Tibial nerve (tissue), 4 donors: ENCODE results near the gene OCIAD1. TPM values are rescaled to one million over a fixed set of nuclear protein-coding genes. Genes with fewer than 3 reads are reported as not detected.

ENCODE experiments used
- DNase-seq, 2 donors: peaks; one replicate each; pipeline ENCODE4 v3.0.0-alpha.2; 2019; ENCODE audit warnings: low spot score in 2 of 2
- H3K27ac ChIP-seq, 4 donors: fragments of 200-600 bp; sonication (generic) in 3 of 4; one replicate each; pipeline ENCODE4 v1.5.1; 2017 to 2019; ENCODE audit warnings: mild to moderate bottlenecking in 1 of 4
- H3K27me3 ChIP-seq, 2 donors: fragments of 200-600 bp; sonication (generic) in 1 of 2; one replicate each; pipeline versions ENCODE4 v1.5.1 to v1.6.0; 2017 to 2019
- H3K36me3 ChIP-seq, 3 donors: fragments of 200-600 bp; sonication (generic); one replicate each; pipeline ENCODE4 v1.5.1; 2018 to 2019
- H3K4me1 ChIP-seq, 4 donors: fragments of 200-600 bp; sonication (generic) in 3 of 4; one replicate each; pipeline ENCODE4 v1.5.1; 2017 to 2019
- H3K4me3 ChIP-seq, 4 donors: fragments of 200-600 bp; sonication (generic) in 3 of 4; one replicate each; pipeline ENCODE4 v1.5.1; 2017 to 2019; ENCODE audit warnings: mild to moderate bottlenecking in 1 of 4, moderate library complexity in 1 of 4
- H3K9me3 ChIP-seq, 4 donors: fragments of 200-600 bp; sonication (generic) in 3 of 4; one replicate each; pipeline ENCODE4 v1.5.1; 2017 to 2019
- EP300 ChIP-seq, 2 donors: sonication (generic); formaldehyde crosslinking; IDR thresholded peaks; one replicate each; pipeline ENCODE4 v1.6.1; 2017; ENCODE audit warnings: antibody characterized with exemption in 2 of 2, mild to moderate bottlenecking in 1 of 2
- POLR2A ChIP-seq, 2 donors: fragments of 450-650 bp; IDR thresholded peaks; one replicate each; pipeline ENCODE4 v1.6.1; 2017; ENCODE audit warnings: antibody characterized with exemption in 2 of 2, mild to moderate bottlenecking in 2 of 2, moderate library complexity in 2 of 2
- WGBS, 2 donors: methylation state at CpG; one replicate each; pipeline ENCODE4 v1.1.5; 2018; 5-methylcytosine and 5-hydroxymethylcytosine counted together
- total RNA-seq, 4 donors: library from RNA; depleted of rRNA; stranded (reverse); fragments of >200 nt; gene quantifications; one replicate each; pipeline ENCODE4 v1.1.0, GENCODE V29; 2016
- TF ChIP-seq, protein P1 (sequence below), 5 experiments: fragments of 200-600 bp in 3 of 5; fragments of 450-650 bp in 2 of 5; sonication (generic) in 3 of 5; IDR thresholded peaks; one replicate each; pipeline ENCODE4 v1.5.1; 2016 to 2019; ENCODE audit warnings: antibody characterized with exemption in 5 of 5, mild to moderate bottlenecking in 3 of 5, moderate library complexity in 2 of 5

The OCIAD1 gene
- total RNA-seq, 4 donors from 2014 or later: 85.1 to 133 (median 93.4) TPM

DNA sequence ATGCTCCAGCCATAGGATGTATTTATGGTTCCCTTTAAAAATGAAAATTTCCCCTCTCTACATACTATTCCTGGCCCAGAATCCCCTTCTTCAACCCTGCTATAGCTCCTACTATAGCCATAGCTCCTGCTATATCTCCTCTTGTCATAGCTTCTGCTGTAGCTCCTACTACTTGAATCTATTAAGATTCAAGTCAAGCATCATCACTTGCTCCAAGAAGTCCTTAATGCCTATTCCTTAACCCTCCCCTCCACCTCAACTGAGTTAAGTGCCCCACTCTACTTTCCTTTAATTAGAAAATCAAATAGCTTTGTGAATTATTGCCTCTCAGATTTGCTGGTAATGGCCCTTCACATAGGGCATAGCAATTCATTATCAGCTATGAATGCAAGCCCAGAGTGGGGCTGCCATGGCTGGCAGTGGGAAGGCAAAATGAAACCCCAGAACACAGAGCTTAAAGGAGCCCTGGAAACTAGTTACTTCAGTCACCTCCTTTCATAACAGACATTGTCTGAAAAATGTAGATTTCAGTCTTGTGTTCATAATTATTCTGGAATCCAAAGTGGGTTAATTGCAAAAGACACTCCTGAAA, 60.2 kb downstream of the OCIAD1 start:
- TF ChIP-seq EP300 (IDR thresholded peaks at IDR 0.05) (no peak), POLR2A (IDR thresholded peaks at IDR 0.05) (no peak)
- TF ChIP-seq, protein P1, sequence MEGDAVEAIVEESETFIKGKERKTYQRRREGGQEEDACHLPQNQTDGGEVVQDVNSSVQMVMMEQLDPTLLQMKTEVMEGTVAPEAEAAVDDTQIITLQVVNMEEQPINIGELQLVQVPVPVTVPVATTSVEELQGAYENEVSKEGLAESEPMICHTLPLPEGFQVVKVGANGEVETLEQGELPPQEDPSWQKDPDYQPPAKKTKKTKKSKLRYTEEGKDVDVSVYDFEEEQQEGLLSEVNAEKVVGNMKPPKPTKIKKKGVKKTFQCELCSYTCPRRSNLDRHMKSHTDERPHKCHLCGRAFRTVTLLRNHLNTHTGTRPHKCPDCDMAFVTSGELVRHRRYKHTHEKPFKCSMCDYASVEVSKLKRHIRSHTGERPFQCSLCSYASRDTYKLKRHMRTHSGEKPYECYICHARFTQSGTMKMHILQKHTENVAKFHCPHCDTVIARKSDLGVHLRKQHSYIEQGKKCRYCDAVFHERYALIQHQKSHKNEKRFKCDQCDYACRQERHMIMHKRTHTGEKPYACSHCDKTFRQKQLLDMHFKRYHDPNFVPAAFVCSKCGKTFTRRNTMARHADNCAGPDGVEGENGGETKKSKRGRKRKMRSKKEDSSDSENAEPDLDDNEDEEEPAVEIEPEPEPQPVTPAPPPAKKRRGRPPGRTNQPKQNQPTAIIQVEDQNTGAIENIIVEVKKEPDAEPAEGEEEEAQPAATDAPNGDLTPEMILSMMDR (IDR thresholded peaks at IDR 0.05): no peak
- Histone ChIP-seq H3K27ac (no peak overlapping the region), H3K27me3 (no peaks in the 10 kb centered on the region)

DNA sequence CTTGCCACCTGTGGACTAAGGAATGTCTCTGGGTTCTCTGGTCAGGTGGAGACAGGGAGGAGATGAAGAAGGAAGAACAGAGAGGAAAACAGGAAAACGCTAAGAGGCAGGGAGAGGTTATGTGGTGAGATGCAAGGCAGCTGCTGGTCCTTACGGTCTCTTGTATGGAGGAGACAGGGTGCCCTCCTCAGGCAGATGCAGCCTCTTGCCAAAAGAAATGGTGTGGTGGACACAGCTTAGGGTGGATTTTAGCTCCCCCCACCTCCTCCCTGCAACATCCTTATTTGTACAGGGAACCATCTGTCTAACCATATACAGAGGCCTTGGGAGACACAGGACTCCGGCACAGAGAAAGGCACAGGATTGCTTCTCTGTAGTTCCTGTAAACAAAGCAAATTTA, 66.0 kb downstream of the OCIAD1 start:
- TF ChIP-seq EP300 (IDR thresholded peaks at IDR 0.05) (no peak), POLR2A (IDR thresholded peaks at IDR 0.05) (no peak)
- TF ChIP-seq, protein P1 (IDR thresholded peaks at IDR 0.05): no peak
- 85 to 94% methylated on average over 3 of the region's 3 CpGs for WGBS, 2 donors
- Histone ChIP-seq H3K27ac (no peak overlapping the region), H3K27me3 (no peaks in the 10 kb centered on the region), H3K36me3 (no peaks in the 10 kb centered on the region), H3K4me1 (peaks cover 0 to 6% (median 0%) of the 10 kb centered on the region in 4 donors), H3K4me3 (no peak overlapping the region), H3K9me3 (no peaks in the 10 kb centered on the region)
- no peak for DNase-seq

More for the DNA sequence above, 60.2 kb downstream of the OCIAD1 start:
- H3K4me1 ChIP-seq: no peaks in the 10 kb centered on the region
- H3K4me3 ChIP-seq: no peak overlapping the region
- H3K9me3 ChIP-seq: peaks cover 0 to 5% (median 0%) of the 10 kb centered on the region in 4 donors
- DNase-seq: no peak
- no peaks in the 10 kb centered on the region for H3K36me3 ChIP-seq

DNA sequence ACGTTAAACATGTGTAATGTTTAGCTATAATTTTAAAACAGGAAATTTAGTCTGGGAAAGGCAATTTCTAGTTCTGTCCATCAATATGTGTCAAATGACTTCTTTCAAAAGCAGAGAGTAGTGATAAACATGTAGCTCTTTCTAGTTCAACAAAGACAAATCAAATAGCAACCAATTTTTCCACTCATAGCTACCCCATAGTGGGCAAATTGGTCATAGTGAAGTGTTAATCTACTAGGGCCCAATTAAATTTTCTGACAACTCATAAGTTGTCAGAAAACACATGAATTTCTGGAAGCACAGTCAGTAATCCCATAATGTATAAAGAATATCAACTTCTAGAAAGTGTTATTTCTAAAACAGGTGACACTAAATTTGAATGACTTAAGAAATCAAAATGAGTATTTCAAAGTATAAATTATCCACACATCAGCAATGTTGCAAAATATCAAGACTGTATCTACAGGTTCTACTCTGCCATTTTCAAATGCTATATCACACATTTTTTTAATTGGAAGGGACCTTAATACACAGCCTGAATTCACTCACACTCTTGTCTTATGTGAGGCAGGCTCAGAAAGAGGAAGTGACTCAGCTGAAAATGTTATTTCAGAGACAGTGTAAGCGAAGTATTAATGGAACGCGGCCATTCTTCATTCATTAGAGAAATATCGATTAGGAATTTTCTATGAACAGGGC, 68.0 kb downstream of the OCIAD1 start:
- DNase-seq: no peak
- peaks cover 0 to 6% (median 0%) of the 10 kb centered on the region in 4 donors for H3K4me1 ChIP-seq
- no peaks in the 10 kb centered on the region for H3K27me3 ChIP-seq
- no peaks in the 10 kb centered on the region for H3K36me3 ChIP-seq
- WGBS, 2 donors: 55 to 63% methylated on average over 5 of the region's 5 CpGs
- TF ChIP-seq POLR2A (IDR thresholded peaks at IDR 0.05) (no peak), EP300 (IDR thresholded peaks at IDR 0.05) (no peak)
- TF ChIP-seq, protein P1 (IDR thresholded peaks at IDR 0.05): no peak
- H3K27ac ChIP-seq: no peak overlapping the region
- H3K9me3 ChIP-seq: no peaks in the 10 kb centered on the region
- no peak overlapping the region for H3K4me3 ChIP-seq

DNA sequence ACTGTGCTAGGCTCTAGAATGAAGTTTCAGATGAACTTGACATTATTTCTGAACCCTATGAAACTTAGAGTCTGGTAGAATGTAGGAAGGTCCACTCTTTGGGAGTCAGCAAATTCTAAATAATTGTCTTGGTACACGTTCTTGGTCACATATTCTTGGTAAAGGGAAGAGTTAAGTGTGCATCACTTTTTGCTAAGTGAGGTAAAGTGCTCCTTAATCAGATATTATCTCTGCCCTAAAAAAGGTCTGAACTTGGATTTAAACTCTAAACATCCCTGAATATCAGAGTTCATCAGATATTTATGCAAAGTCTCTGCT, 68.5 kb downstream of the OCIAD1 start:
- TF ChIP-seq POLR2A (IDR thresholded peaks at IDR 0.05): no peak
- TF ChIP-seq, protein P1 (IDR thresholded peaks at IDR 0.05): no peak
- TF ChIP-seq EP300 (IDR thresholded peaks at IDR 0.05): no peak
- Histone ChIP-seq H3K27me3 (no peaks in the 10 kb centered on the region), H3K36me3 (no peaks in the 10 kb centered on the region), H3K27ac (no peak overlapping the region), H3K9me3 (no peaks in the 10 kb centered on the region), H3K4me3 (no peak overlapping the region), H3K4me1 (peaks cover 0 to 6% (median 0%) of the 10 kb centered on the region in 4 donors)
- no peak for DNase-seq
- 44 to 52% methylated on average over 1 of the region's 1 CpG for WGBS, 2 donors

DNA sequence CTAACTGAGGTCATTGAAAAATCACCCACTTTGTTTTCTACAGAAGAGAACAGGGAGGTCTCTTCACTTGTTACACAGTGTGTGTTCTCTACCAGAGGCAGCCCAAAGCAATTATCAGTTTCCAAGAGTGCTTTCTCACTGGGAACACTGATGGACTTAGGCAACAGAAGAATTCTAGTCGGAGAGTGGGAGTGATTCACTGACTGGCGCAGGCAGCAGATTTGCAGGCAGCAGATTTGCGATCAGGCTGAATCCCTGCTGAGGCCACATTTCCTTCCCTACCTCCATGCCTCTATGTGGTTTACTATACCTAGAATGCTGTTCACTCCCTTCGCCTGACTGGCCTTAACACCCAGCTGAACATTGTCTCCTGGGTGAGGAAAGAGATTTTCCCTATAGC, 69.1 kb downstream of the OCIAD1 start:
- Histone ChIP-seq H3K36me3 (no peaks in the 10 kb centered on the region), H3K4me1 (peaks cover 0 to 6% (median 0%) of the 10 kb centered on the region in 4 donors), H3K27ac (no peak overlapping the region), H3K9me3 (no peaks in the 10 kb centered on the region), H3K27me3 (no peaks in the 10 kb centered on the region), H3K4me3 (no peak overlapping the region)
- no peak for DNase-seq
- 40 to 53% methylated on average over 4 of the region's 4 CpGs for WGBS, 2 donors
- TF ChIP-seq, protein P1 (IDR thresholded peaks at IDR 0.05): no peak
- TF ChIP-seq POLR2A (IDR thresholded peaks at IDR 0.05): no peak
- no peak for TF ChIP-seq EP300 (IDR thresholded peaks at IDR 0.05)
